Stimulated activated CD4-positive, alpha-beta T cell treated with anti-CD3 and anti-CD28 coated beads, Interleukin-2, amount 100 ng/mL, for 4 hours (primary cell): ENCODE results near the gene NIPBL.
"Not testable (repeated sequence)": the region's sequence is repeated elsewhere in the genome, so short reads cannot be mapped to it uniquely, and the experiment has no call there.

Experiments
- DNase-seq: peaks from one replicate; pipeline ENCODE4 v3.0.0-alpha.2; 2020; ENCODE audit warnings: low read depth

Gene NIPBL

DNA sequence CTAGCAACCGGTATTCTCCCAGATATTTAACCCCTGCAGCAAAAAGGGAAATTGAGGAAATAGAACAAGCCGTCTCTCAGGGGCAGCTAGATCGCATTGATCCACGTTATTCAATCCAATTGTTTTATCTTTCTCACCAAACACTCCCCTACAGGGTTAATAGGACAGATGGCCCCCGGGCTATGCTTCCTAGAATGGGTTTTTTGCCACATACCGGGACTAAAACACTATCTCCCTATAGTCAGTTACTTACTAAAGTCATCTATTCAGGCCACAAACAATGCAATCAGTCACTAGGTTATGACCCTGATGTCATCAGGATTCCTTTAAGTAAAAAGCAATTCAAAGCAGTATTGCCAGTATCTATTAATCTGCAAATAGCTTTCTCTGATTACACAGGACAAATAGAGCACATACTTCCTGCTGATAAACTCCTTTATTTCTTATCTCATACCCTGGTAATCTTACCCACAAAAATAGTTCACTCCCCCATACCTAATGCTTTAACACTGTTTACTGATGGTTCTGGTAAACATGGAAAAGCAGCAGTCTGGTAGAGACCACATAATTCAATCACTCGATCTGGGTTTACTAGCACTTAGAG lies 213.7 kb downstream of the NIPBL start:
- DNase-seq, result no peak

- no peak for DNase-seq
These were observed 214.2 kb downstream of the NIPBL start for GRCh38 chr5:37090781-37091180.

DNA sequence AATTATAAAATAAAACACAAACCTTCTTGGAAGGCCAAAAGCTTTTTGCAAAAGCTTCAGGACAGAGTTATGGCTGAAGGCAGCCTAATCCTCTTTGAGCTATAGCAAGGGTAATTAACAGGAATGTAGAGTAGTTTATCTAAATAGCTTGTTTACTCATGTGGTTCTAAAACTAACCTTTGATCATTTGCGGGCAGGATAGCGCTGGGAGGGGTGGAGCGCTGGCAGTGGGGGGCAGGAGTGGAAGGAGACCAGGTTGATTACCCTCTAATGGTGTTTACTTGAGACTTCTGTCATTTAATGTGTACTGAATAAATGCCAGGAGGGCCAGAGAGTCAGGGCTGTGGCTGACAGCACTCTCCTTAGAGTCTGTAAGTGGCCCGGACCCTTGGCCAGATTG lies 217.2 kb downstream of the NIPBL start:
- not testable (repeated sequence) for DNase-seq

DNA sequence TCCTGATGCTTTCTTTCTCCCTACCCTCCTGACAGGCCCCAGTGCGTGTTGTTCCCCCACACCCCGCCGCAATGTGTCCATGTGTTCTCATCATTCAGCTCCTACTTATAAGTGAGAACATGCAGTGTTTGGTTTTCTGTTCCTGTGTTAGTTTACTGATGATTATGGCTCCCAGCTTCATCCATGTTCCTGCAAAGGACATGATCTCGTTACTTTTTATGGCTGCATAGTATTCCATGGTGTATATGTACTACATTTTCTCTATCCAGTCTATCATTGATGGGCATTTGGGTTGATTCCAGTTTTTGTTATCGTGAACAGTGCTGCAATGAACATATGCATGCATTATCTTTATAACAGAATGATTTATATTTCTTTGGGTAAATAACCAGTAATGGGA lies 222.7 kb downstream of the NIPBL start:
- DNase-seq, result not testable (repeated sequence)

DNA sequence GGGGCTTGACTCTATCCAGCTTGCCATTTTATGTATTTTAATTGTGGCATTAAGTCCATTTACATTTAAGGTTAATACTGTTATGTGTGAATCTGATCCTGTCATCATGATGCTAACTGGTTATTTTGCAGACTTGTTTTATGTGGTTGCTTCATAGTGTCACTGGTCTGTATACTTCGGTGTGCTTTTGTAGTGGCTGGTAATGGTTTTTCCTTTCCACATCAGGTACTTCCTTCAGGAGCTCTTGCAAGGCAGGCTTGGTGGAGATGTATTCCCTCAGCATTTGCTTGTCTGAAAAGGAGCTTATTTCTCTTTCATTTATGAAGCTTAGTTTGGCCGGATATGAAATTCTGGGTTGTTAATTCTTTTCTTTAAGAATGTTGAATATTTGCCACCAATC lies 226.7 kb downstream of the NIPBL start:
- no peak for DNase-seq

DNA sequence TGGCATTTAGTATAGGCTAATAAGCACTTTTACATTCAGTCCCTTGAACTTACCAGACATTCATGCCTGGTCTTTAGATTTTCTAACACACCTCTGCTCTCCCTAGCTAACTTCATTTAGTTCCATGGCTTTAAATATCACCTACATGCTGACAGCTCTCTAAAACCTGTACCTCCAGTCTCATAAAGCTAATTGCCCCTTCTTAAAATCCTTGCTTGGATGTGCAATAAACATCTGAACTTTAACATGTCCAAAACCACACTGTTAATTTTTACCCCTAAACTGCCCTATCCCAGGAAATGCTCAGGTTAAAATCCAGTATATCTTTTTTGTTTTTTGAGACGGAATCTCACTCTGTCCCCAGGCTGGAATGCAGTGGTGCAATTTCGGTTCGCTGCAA lies 232.8 kb downstream of the NIPBL start:
- DNase-seq, result no peak

DNA sequence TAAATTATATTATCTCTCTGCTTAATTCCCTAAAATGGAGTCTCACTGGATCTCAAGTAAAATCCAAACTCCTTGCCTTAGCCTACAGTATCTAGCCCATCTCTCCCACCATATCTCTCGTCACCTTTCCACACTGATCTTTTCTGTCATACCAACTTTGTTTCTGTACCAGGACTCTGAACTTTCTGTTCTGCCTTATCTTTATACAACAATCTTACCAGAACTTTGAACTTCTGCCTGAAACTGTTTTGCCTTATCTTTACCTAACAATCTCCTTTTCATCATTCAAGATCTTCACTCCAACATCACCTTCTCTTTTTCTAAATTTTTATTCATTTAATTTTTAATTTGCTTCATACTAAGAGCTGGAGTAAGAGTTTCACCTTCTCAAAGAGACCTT lies 233.6 kb downstream of the NIPBL start:
- no peak for DNase-seq

GRCh38 chr5:37111426-37112382 lies 235.1 kb downstream of the NIPBL start:
- peak; percentile 4 for DNase-seq

- no peak for DNase-seq
These were observed 235.9 kb downstream of the NIPBL start for GRCh38 chr5:37112383-37112991.
